Measurements from ENCODE around the gene APP.

DNA sequence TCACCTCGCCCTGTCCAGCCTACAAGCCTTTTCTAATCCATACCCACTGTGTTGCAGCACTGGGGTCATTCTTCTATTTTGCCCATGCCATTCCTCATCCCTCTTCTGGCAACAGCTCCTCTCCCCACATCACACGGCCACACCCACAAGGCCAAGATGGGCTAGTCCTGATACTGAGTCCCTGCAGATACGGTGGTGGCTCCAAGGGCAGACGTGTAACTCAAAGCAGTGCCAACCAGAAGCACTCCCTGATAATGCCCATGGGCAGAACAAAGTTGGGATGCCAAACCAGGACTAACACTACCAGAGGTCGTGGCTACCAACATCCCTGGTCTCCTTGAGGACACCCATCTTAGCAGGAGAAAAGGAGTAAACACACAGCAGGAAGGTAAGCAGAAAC lies 64.8 kb downstream of the APP start:
- TF ChIP-seq MAX (IDR thresholded peaks at IDR 0.05) (no peak), TAF1 (IDR thresholded peaks at IDR 0.05; ENCODE audit: low read depth) (no peak)

Data from Ishikawa (cell line).